GM21390 (cell line): ENCODE measurements around the gene RBX1.

ENCODE experiments used
- ATAC-seq: cut with Tn5 transposase; IDR thresholded peaks from one replicate; pipeline ENCODE4 v1.9.1; 2021; ENCODE audit not compliant: unreplicated experiment

RBX1 gene

GRCh38 chr22:41021613-41022454, 70.7 kb downstream of the RBX1 start:
- ATAC-seq: peak; percentile 60

- ATAC-seq: peak; percentile 74
Observed at GRCh38 chr22:41022470-41023298, 71.5 kb downstream of the RBX1 start.
